ENCODE measurements around the gene DDX17.
"Not testable (repeated sequence)": the region's sequence is repeated elsewhere in the genome, so short reads cannot be mapped to it uniquely, and the experiment has no call there.

Gene DDX17

GRCh38 chr22:38474003-38474607, 32.0 kb downstream of the DDX17 start:
- DNase-seq (ENCODE audit: extremely low read depth, low read depth), result no peak
- TF ChIP-seq CTCF (IDR thresholded peaks at IDR 0.05; ENCODE audit: low read depth, low read length), result no peak

GRCh38 chr22:38471237-38471636, 34.9 kb downstream of the DDX17 start:
- TF ChIP-seq CTCF (IDR thresholded peaks at IDR 0.05; ENCODE audit: low read depth, low read length), result no peak

GRCh38 chr22:38470179-38470578, 35.9 kb downstream of the DDX17 start:
- not testable (repeated sequence) for DNase-seq (ENCODE audit: extremely low read depth, low read depth)

More at GRCh38 chr22:38471237-38471636, 34.9 kb downstream of the DDX17 start:
- no peak for DNase-seq (ENCODE audit: extremely low read depth, low read depth)

GRCh38 chr22:38469306-38469781, 36.8 kb downstream of the DDX17 start:
- DNase-seq (ENCODE audit: extremely low read depth, low read depth), result no peak
- no peak for TF ChIP-seq CTCF (IDR thresholded peaks at IDR 0.05; ENCODE audit: low read depth, low read length)

GRCh38 chr22:38468443-38469305, 37.4 kb downstream of the DDX17 start:
- DNase-seq (ENCODE audit: extremely low read depth, low read depth), result no peak

GRCh38 chr22:38467904-38468442, 38.1 kb downstream of the DDX17 start, which contains the start of gene KDELR3:
TSS of gene KDELR3 (plus strand) at chr22:38468096. CDS start at chr22:38468234, 138 bp downstream.
- DNase-seq (ENCODE audit: extremely low read depth, low read depth), result peak; percentile 31
- no peak for TF ChIP-seq CTCF (IDR thresholded peaks at IDR 0.05; ENCODE audit: low read depth, low read length)

More at GRCh38 chr22:38468443-38469305, 37.4 kb downstream of the DDX17 start:
- peak; percentile 29 for TF ChIP-seq CTCF (IDR thresholded peaks at IDR 0.05; ENCODE audit: low read depth, low read length)

GRCh38 chr22:38467438-38467903, 38.6 kb downstream of the DDX17 start:
- no peak for DNase-seq (ENCODE audit: extremely low read depth, low read depth)
- TF ChIP-seq CTCF (IDR thresholded peaks at IDR 0.05; ENCODE audit: low read depth, low read length), result no peak
